GM12892 (cell line): ENCODE measurements around the gene SLC25A28.

Source experiments
- POLR2A ChIP-seq: IDR thresholded peaks from 2 replicates; pipeline ENCODE4 v1.6.1; 2011; ENCODE audit warnings: low read depth, low read length, control low read depth
- POLR2AphosphoS5 ChIP-seq: IDR thresholded peaks from 2 replicates; pipeline ENCODE4 v1.6.1; 2011; ENCODE audit warnings: low read depth, low read length, control low read depth
- TAF1 ChIP-seq: IDR thresholded peaks from 2 replicates; pipeline ENCODE4 v1.6.1; 2011; ENCODE audit warnings: low read depth, mild to moderate bottlenecking, control low read depth, low read length, borderline replicate concordance

GRCh38 chr10:99573790-99574189 lies 46.4 kb downstream of the SLC25A28 start:
- TF ChIP-seq POLR2A (no peak), POLR2AphosphoS5 (no peak), TAF1 (no peak)
